Sigmoid colon (tissue), 4 donors: ENCODE results near the gene BCAS3.

Experiments used
- POLR2AphosphoS5 ChIP-seq, 4 donors: sonication (generic); formaldehyde crosslinking; IDR thresholded peaks; one replicate each; pipeline ENCODE4 v1.6.1; 2017; ENCODE audit warnings: antibody characterized with exemption in 4 of 4
- TF ChIP-seq, protein P1 (sequence below), 4 experiments: fragments of 450-650 bp in 3 of 4; fragments of 200-600 bp in 1 of 4; IDR thresholded peaks; one replicate each; pipeline ENCODE4 v1.5.1; 2016 to 2019; ENCODE audit warnings: antibody characterized with exemption in 4 of 4, mild to moderate bottlenecking in 3 of 4, moderate library complexity in 2 of 4

GRCh38 chr17:60959696-60960095, 282.0 kb downstream of the BCAS3 start:
- TF ChIP-seq POLR2AphosphoS5 (IDR thresholded peaks at IDR 0.05): no peak
- TF ChIP-seq, protein P1, sequence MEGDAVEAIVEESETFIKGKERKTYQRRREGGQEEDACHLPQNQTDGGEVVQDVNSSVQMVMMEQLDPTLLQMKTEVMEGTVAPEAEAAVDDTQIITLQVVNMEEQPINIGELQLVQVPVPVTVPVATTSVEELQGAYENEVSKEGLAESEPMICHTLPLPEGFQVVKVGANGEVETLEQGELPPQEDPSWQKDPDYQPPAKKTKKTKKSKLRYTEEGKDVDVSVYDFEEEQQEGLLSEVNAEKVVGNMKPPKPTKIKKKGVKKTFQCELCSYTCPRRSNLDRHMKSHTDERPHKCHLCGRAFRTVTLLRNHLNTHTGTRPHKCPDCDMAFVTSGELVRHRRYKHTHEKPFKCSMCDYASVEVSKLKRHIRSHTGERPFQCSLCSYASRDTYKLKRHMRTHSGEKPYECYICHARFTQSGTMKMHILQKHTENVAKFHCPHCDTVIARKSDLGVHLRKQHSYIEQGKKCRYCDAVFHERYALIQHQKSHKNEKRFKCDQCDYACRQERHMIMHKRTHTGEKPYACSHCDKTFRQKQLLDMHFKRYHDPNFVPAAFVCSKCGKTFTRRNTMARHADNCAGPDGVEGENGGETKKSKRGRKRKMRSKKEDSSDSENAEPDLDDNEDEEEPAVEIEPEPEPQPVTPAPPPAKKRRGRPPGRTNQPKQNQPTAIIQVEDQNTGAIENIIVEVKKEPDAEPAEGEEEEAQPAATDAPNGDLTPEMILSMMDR (IDR thresholded peaks at IDR 0.05): no peak
